OCI-LY7 (cell line): Measurements from ENCODE around the gene UNC13A.

Experiments used
- CTCF ChIP-seq: fragments of 200-600 bp; sonication (generic); conservative IDR thresholded peaks from 2 replicates; pipeline ENCODE4 v1.5.1; 2014; ENCODE audit warnings: mild to moderate bottlenecking, antibody characterized with exemption, low read length, moderate library complexity, mixed read lengths
- EZH2phosphoT487 ChIP-seq: fragments of 200-600 bp; sonication (generic); IDR thresholded peaks from 2 replicates; pipeline ENCODE4 v1.6.1; 2018; ENCODE audit warnings: low read depth, borderline replicate concordance, mild to moderate bottlenecking, mixed run types, antibody characterized with exemption, low read length, moderate library complexity, mixed read lengths

- TF ChIP-seq CTCF (no peak), EZH2phosphoT487 (no peak)
Measured at GRCh38 chr19:17614476-17614875, 73.7 kb downstream of the UNC13A start.
